Heart left ventricle (tissue), 16 donors: ENCODE results near the gene LARP1. TPM values are rescaled to one million over a fixed set of nuclear protein-coding genes. Genes with fewer than 3 reads are reported as not detected.

Source experiments
- ATAC-seq, 4 donors: fragments of 200-7000 bp; cut with Tn5 transposase; one replicate each; pipeline ENCODE4 v1.9.1; 2020 to 2022; ENCODE audit warnings: moderate library complexity in 4 of 4, mild to moderate bottlenecking in 3 of 4, moderate number of reproducible peaks in 1 of 4
- DNase-seq, 5 donors: peaks; one replicate each; pipeline ENCODE4 v3.0.0-alpha.2; 2020
- H3K27ac ChIP-seq, 12 donors: fragments of 200-600 bp; sonication (generic) in 4 of 12; one replicate each; pipeline versions ENCODE4 v1.5.0 to v1.8.0; 2016 to 2022; ENCODE audit warnings: mild to moderate bottlenecking in 2 of 12
- H3K27me3 ChIP-seq, 9 donors: fragments of 200-600 bp; sonication (generic) in 2 of 9; one replicate each; pipeline versions ENCODE4 v1.5.1 to v1.8.0; 2016 to 2022; ENCODE audit warnings: mild to moderate bottlenecking in 3 of 9
- H3K36me3 ChIP-seq, 9 donors: fragments of 200-600 bp; sonication (generic) in 2 of 9; one replicate each; pipeline versions ENCODE4 v1.5.0 to v1.8.0; 2018 to 2022; ENCODE audit warnings: mild to moderate bottlenecking in 2 of 9
- H3K4me1 ChIP-seq, 12 donors: fragments of 200-600 bp; sonication (generic) in 4 of 12; one replicate each; pipeline versions ENCODE4 v1.5.0 to v1.8.0; 2016 to 2022; ENCODE audit warnings: mild to moderate bottlenecking in 3 of 12
- H3K4me3 ChIP-seq, 12 donors: fragments of 200-600 bp; sonication (generic) in 4 of 12; one replicate each; pipeline versions ENCODE4 v1.5.0 to v1.8.0; 2017 to 2022; ENCODE audit warnings: mild to moderate bottlenecking in 9 of 12, moderate library complexity in 4 of 12
- H3K9me3 ChIP-seq, 12 donors: fragments of 200-600 bp; sonication (generic) in 4 of 12; one replicate each; pipeline versions ENCODE4 v1.5.0 to v1.8.0; 2016 to 2022; ENCODE audit warnings: mild to moderate bottlenecking in 1 of 12
- POLR2A ChIP-seq, 2 donors: fragments of 450-650 bp; IDR thresholded peaks; one replicate each; pipeline ENCODE4 v1.6.1; 2017; ENCODE audit warnings: antibody characterized with exemption in 2 of 2, mild to moderate bottlenecking in 2 of 2, moderate library complexity in 2 of 2
- WGBS, 4 donors: extraction: QIAGEN DNeasy Blood & Tissue Kit in 2 of 4; methylation state at CpG; one replicate each; pipeline versions ENCODE4 v1.1.5 to v1.1.7; 2013 to 2018; 5-methylcytosine and 5-hydroxymethylcytosine counted together
- intact Hi-C, 10 donors: fragments of 100-400 bp; cut with DNase I; formaldehyde crosslinking; loops; one replicate each; pipeline versions ENCODE4 v1.11.1 to v1.14.2; 2022
- polyA plus RNA-seq, 2 donors: library from polyadenylated mRNA; stranded (reverse); fragments of 200-250 nt; gene quantifications; one replicate each; pipeline ENCODE4 v1.2.3, GENCODE V29; 2013
- total RNA-seq, 9 donors: library from RNA; depleted of rRNA in 2 of 9; stranded (reverse); fragments of >200 nt in 2 of 9; fragmentation: NEBNext Ultra II Directional in 3 of 9; extraction: Animal tissue kit (Norgen Biotek cat#: 25700) in 3 of 9; gene quantifications; one replicate each; pipeline versions ENCODE4 v1.1.0 to v1.2.4, GENCODE V29; 2016 to 2023
- TF ChIP-seq, protein P1 (sequence below), 12 donors: fragments of 200-600 bp; sonication (generic) in 4 of 12; IDR thresholded peaks; one replicate each; pipeline versions ENCODE4 v1.5.0 to v1.8.0; 2018 to 2022; ENCODE audit warnings: antibody characterized with exemption in 12 of 12, mild to moderate bottlenecking in 5 of 12
- donor health status: ischemic (EF 13 %, LVEDD 7.1; RV severe dilation, severe dysfunction).
- donor health status: healthy with polysubstance abuse.
- donor health status: DM: no; HTN: yes; CAD: no.
- donor health status: DM: no; HTN: no; CAD: no.
- donor health status: ischemic (EF 25% LVEDD 6.9; RV normal size, moderate dysfunction).
- donor health status: ischemic (EF 25% LVEDD 5.7; RV mildly dilated, moderate dysfunction).
- donor health status: healthy.
- donor health status: DM: yes; HTN: yes; CAD: no.
- donor health status: ischemic (EF 35%, LVEDD 5.7; RV mildly dilated, moderate dysfunction).
- donor health status: nonischemic (EF 11% LVEDD 7.7; RV severe dilation, severe dysfunction).
- donor health status: DM: yes; HTN: yes; CAD: no.
- donor health status: PGD.
- donor health status: ischemic (EF 29% LVEDD 5.4; RV normal size, mild dysfunction).
- donor health status: nonischemic (EF 23%, LVEDD 6.1; RV moderate dilation, normal function).

Gene LARP1
- total and polyA plus RNA-seq, 11 donors, result 36.5 to 189 (median 164) TPM

DNA sequence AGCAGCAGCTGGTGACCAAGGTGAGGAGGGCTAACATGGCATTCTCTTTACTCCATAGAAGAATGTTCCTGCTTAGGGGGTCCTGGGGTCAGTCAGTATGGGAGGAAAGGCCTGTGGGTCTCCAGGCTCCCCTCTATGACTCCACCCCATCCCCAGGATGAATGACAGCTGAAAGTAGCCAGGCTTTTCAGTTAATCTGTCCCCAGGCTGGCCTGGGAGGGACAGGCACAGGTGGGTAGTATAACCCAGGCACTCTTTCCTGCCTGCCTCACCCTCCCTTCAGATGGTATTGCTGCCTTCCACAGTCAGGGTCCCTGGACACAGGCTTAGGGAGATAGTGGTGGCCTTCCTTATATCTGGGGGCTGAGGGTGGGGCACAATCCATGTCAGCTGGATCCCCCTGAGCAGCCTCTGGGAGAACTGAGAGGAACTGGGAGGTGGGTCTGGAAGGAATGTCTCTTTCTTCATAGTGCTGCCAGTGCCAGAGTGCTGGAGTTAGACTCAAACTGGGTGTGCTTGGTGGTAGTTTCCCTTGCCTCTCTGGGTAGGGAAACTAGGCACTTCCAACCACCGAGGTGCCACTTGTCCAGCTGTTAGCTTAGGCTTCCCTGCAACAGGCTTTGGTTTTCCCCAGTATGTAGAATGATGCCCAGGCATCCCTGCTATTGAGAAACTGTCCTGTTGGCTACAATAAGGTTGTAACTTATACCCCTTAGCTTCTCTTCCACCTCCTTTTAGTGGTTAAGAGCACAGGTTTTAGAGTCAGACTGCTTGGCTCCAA lies 27.8 kb downstream of the LARP1 start:
- peak in 2 of 4 donors; percentile 3 to 16 for ATAC-seq

DNA sequence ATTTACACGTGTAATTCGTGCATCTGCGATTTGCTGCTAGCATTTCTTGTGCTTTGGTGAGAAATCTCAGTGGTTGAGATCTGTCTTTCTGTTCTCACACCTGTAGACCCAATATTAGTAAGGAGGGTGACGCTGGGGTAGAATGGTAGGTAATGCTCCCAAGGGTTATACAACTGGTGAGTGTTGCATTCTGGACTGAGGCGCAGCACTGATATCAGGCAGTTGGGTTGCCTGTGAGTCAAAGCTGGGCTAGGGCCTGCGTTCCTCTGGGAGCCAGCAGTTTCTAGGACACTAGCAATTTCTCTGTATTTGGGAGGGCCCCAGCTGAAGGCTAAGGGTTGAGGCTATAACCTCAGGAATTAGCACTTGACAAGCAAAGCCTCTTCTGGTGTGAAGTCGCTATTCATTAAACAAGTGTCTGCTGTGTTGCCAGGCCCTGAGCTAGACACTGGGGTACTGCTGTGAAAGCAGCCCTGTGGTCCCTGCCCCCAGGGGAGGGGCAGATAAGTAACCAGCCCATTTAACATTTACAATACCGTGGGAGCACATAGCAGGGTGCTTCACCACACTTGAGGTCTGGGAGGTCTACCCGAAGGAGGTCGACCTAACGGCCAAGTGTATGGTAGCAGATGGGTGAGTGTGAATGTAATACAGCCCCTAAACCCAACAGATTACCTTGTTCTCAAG lies 28.7 kb downstream of the LARP1 start:
- H3K4me3 ChIP-seq, result no peak overlapping the region
- intact Hi-C loops, result no loop called here
- peak; percentile 56 to 75 (median 72) for ATAC-seq
- WGBS, 4 donors, result 55 to 63% (median 61%) methylated on average over 11 of the region's 11 CpGs
- H3K27ac ChIP-seq, result peak overlapping the region; percentile 12 to 64 (median 55)
- H3K4me1 ChIP-seq, result peaks cover 14 to 99% (median 85%) of the 10 kb centered on the region in 12 donors
- no peaks in the 10 kb centered on the region for H3K36me3 ChIP-seq
- H3K27me3 ChIP-seq, result no peaks in the 10 kb centered on the region
- TF ChIP-seq, protein P1, sequence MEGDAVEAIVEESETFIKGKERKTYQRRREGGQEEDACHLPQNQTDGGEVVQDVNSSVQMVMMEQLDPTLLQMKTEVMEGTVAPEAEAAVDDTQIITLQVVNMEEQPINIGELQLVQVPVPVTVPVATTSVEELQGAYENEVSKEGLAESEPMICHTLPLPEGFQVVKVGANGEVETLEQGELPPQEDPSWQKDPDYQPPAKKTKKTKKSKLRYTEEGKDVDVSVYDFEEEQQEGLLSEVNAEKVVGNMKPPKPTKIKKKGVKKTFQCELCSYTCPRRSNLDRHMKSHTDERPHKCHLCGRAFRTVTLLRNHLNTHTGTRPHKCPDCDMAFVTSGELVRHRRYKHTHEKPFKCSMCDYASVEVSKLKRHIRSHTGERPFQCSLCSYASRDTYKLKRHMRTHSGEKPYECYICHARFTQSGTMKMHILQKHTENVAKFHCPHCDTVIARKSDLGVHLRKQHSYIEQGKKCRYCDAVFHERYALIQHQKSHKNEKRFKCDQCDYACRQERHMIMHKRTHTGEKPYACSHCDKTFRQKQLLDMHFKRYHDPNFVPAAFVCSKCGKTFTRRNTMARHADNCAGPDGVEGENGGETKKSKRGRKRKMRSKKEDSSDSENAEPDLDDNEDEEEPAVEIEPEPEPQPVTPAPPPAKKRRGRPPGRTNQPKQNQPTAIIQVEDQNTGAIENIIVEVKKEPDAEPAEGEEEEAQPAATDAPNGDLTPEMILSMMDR (IDR thresholded peaks at IDR 0.05), result no peak
- TF ChIP-seq POLR2A (IDR thresholded peaks at IDR 0.05), result no peak
- DNase-seq, result peak in 2 of 5 donors; percentile 54 to 67
- no peaks in the 10 kb centered on the region for H3K9me3 ChIP-seq

More for the DNA sequence above, 27.8 kb downstream of the LARP1 start:
- H3K27me3 ChIP-seq, result no peaks in the 10 kb centered on the region
- peaks cover 14 to 99% (median 86%) of the 10 kb centered on the region in 12 donors for H3K4me1 ChIP-seq
- no peak for TF ChIP-seq POLR2A (IDR thresholded peaks at IDR 0.05)
- TF ChIP-seq, protein P1 (IDR thresholded peaks at IDR 0.05), result no peak
- H3K9me3 ChIP-seq, result no peaks in the 10 kb centered on the region
- peak overlapping the region in 11 of 12 donors; percentile 12 to 64 (median 58) for H3K27ac ChIP-seq
- no peak for DNase-seq
- no peak overlapping the region for H3K4me3 ChIP-seq
- WGBS, 4 donors, result 17 to 52% (median 37%) methylated on average over 1 of the region's 1 CpG
- intact Hi-C loops, result no loop called here
- no peaks in the 10 kb centered on the region for H3K36me3 ChIP-seq

DNA sequence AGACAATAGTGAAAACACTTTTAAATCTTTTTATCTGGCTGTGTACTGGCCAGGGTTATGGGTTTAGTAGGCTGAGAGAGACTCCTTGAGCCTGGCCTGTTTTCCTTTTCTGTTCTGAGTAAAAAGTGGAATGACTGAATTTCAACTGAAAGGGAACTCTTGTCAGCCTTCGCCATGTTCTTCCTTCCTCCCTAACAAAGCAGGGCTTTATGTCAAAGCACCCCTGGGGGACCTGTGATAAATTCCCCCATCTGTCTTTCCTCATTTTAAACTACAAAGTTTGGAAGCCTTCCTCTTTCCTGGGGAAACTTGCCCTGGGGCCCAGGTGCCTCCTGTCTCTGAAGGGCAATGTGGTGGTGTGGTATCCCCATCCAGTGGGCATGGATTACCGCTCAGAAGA lies 29.7 kb downstream of the LARP1 start:
- Histone ChIP-seq H3K27ac (peak overlapping the region in 2 of 12 donors; percentile 12 to 60), H3K4me3 (no peak overlapping the region), H3K9me3 (no peaks in the 10 kb centered on the region), H3K36me3 (no peaks in the 10 kb centered on the region), H3K4me1 (peaks cover 14 to 97% (median 76%) of the 10 kb centered on the region in 12 donors), H3K27me3 (no peaks in the 10 kb centered on the region)
- no peak for DNase-seq
- intact Hi-C loops, result no loop called here
- TF ChIP-seq, protein P1 (IDR thresholded peaks at IDR 0.05), result no peak
- no peak for TF ChIP-seq POLR2A (IDR thresholded peaks at IDR 0.05)
- no peak for ATAC-seq
- WGBS, 4 donors, result 82 to 92% (median 87%) methylated on average over 2 of the region's 2 CpGs

DNA sequence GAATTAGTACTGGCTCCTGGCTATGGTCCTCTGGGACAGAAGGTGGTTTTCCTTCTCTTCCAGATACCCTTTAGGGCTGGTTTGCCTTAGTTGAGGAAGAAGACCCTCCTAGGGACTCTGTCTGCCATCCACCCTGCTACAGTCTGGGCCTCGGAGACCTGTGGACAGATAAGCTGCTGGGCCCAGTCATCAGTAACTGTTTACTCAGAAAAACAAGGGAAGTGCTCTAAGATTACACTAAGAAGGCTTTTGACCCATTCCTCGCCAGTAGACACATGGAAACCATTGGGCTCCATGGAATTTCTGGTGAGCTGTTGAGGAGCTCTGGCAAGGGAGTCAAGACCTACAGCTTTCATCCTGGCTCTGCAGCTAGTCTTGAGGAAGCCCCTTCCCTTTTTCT lies 31.2 kb downstream of the LARP1 start:
- H3K36me3 ChIP-seq, result peaks cover 0 to 16% (median 12%) of the 10 kb centered on the region in 9 donors
- DNase-seq, result no peak
- H3K4me1 ChIP-seq, result peaks cover 14 to 82% (median 65%) of the 10 kb centered on the region in 12 donors
- no peak overlapping the region for H3K4me3 ChIP-seq
- TF ChIP-seq, protein P1 (IDR thresholded peaks at IDR 0.05), result no peak
- TF ChIP-seq POLR2A (IDR thresholded peaks at IDR 0.05), result no peak
- H3K27ac ChIP-seq, result no peak overlapping the region
- H3K27me3 ChIP-seq, result no peaks in the 10 kb centered on the region
- WGBS, 4 donors, result 43 to 86% (median 59%) methylated on average over 2 of the region's 2 CpGs
- intact Hi-C loops, result no loop called here
- no peaks in the 10 kb centered on the region for H3K9me3 ChIP-seq
- ATAC-seq, result no peak
